ENCODE data around the gene MOB3A. TPM values are rescaled to one million over a fixed set of nuclear protein-coding genes. Genes with fewer than 3 reads are reported as not detected.
A peak's percentile ranks its signal among the peaks of the same experiment; 100 is the strongest.

Gene MOB3A
- total and polyA plus RNA-seq, 2 of the 13 experiments (the other 11 are each of a cell fraction or from before 2014, with no cell fraction given): 3.5 to 17.8 TPM

- no peaks in the 10 kb centered on the region for H3K4me1 ChIP-seq (ENCODE audit: insufficient read depth, low read length)
- no peaks in the 10 kb centered on the region for H3K27me3 ChIP-seq (ENCODE audit: control insufficient read depth in 1 of 2, insufficient read depth in 2 of 2, low read length in 2 of 2)
- H3K9ac ChIP-seq (ENCODE audit: insufficient read depth, low read depth, low read length): no peak overlapping the region
- FAIRE-seq: no peak
- H3K4me2 ChIP-seq (ENCODE audit: low read depth, low read length): no peak overlapping the region
- no peak overlapping the region for H3K27ac ChIP-seq (ENCODE audit: extremely low read length, insufficient read depth, low read length)
- H4K20me1 ChIP-seq (ENCODE audit: insufficient read depth, low read length): 0 out of 2 replicates have a peak, but pooled peaks cover 4% of the 10 kb centered on the region
- in situ Hi-C loops (cut with HindIII; ENCODE audit: extremely low pct_ligation_motif_present, low pct_unique_long_range_greater_than_20kb): no loop called here
- 96% methylated on average over 4 of the region's 20 CpGs for WGBS (ENCODE audit: low lambda C conversion rate)
- no peaks in the 10 kb centered on the region for H3K9me3 ChIP-seq (ENCODE audit: low read length)
- H3K36me3 ChIP-seq (replicated peaks in 1 of 2; ENCODE audit: control insufficient read depth in 1 of 2, insufficient read depth in 2 of 2, low read length in 2 of 2): peaks cover 18 to 42% of the 10 kb centered on the region in 2 experiments; a peak in 4 of 5 replicates
- no TSS peak for BruUV-seq (replicated peaks)
- no peak for DNase-seq (ENCODE audit: low spot score)
- POLR2A ChIA-PET: interaction anchor here (1.7 to 2.6 kb wide), 3 partner anchors 10 to 21 kb away, joined by 5 to 8 read pairs (median 7); no protein-coding TSS in a partner anchor
- ATAC-seq: no peak
- no peak for TF ChIP-seq PBX3 (CRISPR knock-in tag; IDR thresholded peaks at IDR 0.05; ENCODE audit: borderline replicate concordance)
- peak; percentile 1; the same call in 1 of the 2 replicates for TF ChIP-seq RBFOX2 (IDR thresholded peaks at IDR 0.05; ENCODE audit: low read depth, low read length)
- TF ChIP-seq RBM39 (IDR thresholded peaks at IDR 0.05; ENCODE audit: low read depth, low read length, poor library complexity, severe bottlenecking): no peak
- no peaks in the 10 kb centered on the region for H3K79me2 ChIP-seq (ENCODE audit: insufficient read depth, low read length)
- intact Hi-C loops (cut with micrococcal nuclease; ENCODE audit: unreplicated experiment): no loop called here
- CTCF ChIA-PET (ENCODE audit: low intra/inter-chr PET ratio, low total read pairs): no interaction called here
- H2AFZ ChIP-seq (ENCODE audit: low read length): no peak overlapping the region
- no peak overlapping the region for H3K4me3 ChIP-seq (replicated peaks in 1 of 3; ENCODE audit: insufficient read depth in 1 of 3, low read depth in 2 of 3, low read length in 3 of 3)
These were observed 56.0 kb downstream of the MOB3A start for GRCh38 chr19:2039959-2040646.

Data from HepG2 (cell line).